GM19328 (cell line): Measurements from ENCODE around the gene CAMKV.

Source experiments
- ATAC-seq: cut with Tn5 transposase; IDR thresholded peaks from one replicate; pipeline ENCODE4 v1.9.1; 2021; ENCODE audit warnings: mild to moderate bottlenecking, moderate library complexity; ENCODE audit not compliant: unreplicated experiment

The CAMKV gene

GRCh38 chr3:49898991-49899390 lies 29.3 kb upstream of the CAMKV start:
- ATAC-seq, result no peak

- ATAC-seq, result no peak
Observed at GRCh38 chr3:49896345-49896744, 26.6 kb upstream of the CAMKV start.

- no peak for ATAC-seq
Observed at GRCh38 chr3:49895791-49896190, 26.1 kb upstream of the CAMKV start.

GRCh38 chr3:49889296-49889695 lies 19.6 kb upstream of the CAMKV start:
- ATAC-seq, result no peak

GRCh38 chr3:49886922-49887265 lies 17.2 kb upstream of the CAMKV start:
- no peak for ATAC-seq

- no peak for ATAC-seq
Observed at GRCh38 chr3:49883998-49884397, 14.3 kb upstream of the CAMKV start.

- ATAC-seq, result no peak
Observed at GRCh38 chr3:49882166-49882565, 12.5 kb upstream of the CAMKV start.

GRCh38 chr3:49880581-49881315 lies 11.0 kb upstream of the CAMKV start:
- no peak for ATAC-seq

GRCh38 chr3:49879721-49880120 lies 10.0 kb upstream of the CAMKV start:
- ATAC-seq, result no peak

GRCh38 chr3:49878686-49879085 lies 9.0 kb upstream of the CAMKV start:
- ATAC-seq, result no peak

GRCh38 chr3:49877716-49878115 lies 8.0 kb upstream of the CAMKV start:
- ATAC-seq, result no peak

GRCh38 chr3:49876567-49876966 lies 6.9 kb upstream of the CAMKV start:
- ATAC-seq, result no peak

- no peak for ATAC-seq
Observed at GRCh38 chr3:49873623-49874022, 3.9 kb upstream of the CAMKV start.

GRCh38 chr3:49872801-49873281 lies 3.1 kb upstream of the CAMKV start:
- no peak for ATAC-seq

GRCh38 chr3:49871531-49872153 lies 1.9 kb upstream of the CAMKV start:
- ATAC-seq, result no peak

- ATAC-seq, result no peak
Observed at GRCh38 chr3:49868862-49869466, 742 bp downstream of the CAMKV start.

- no peak for ATAC-seq
Observed at GRCh38 chr3:49867871-49868321, 1.8 kb downstream of the CAMKV start.

GRCh38 chr3:49867400-49867799 lies 2.3 kb downstream of the CAMKV start:
- ATAC-seq, result no peak

- ATAC-seq, result no peak
Observed at GRCh38 chr3:49865198-49865784, 4.4 kb downstream of the CAMKV start.

- ATAC-seq, result no peak
Observed at GRCh38 chr3:49864505-49864904, 5.2 kb downstream of the CAMKV start.

- no peak for ATAC-seq
Observed at GRCh38 chr3:49859576-49860305, 10.0 kb downstream of the CAMKV start.
